Lung microvascular endothelial cell (primary cell): ENCODE data around the gene HYAL1. TPM values are rescaled to one million over a fixed set of nuclear protein-coding genes. Genes with fewer than 3 reads are reported as not detected.
"Not testable (repeated sequence)": the region's sequence is repeated elsewhere in the genome, so short reads cannot be mapped to it uniquely, and the experiment has no call there.

ENCODE experiments used
- DNase-seq, 2 donors: peaks; one replicate each; pipeline versions ENCODE4 v3.0.0 to v3.0.0-alpha.2; 2010; ENCODE audit warnings: low read depth in 2 of 2
- total RNA-seq: library from RNA; depleted of rRNA; stranded (reverse); fragments of >200 nt; gene quantifications from 2 replicates; pipeline ENCODE4 v1.2.1, GENCODE V29; 2014

The HYAL1 gene
- total RNA-seq, 1 donor from 2014 or later = 5.8 TPM

DNA sequence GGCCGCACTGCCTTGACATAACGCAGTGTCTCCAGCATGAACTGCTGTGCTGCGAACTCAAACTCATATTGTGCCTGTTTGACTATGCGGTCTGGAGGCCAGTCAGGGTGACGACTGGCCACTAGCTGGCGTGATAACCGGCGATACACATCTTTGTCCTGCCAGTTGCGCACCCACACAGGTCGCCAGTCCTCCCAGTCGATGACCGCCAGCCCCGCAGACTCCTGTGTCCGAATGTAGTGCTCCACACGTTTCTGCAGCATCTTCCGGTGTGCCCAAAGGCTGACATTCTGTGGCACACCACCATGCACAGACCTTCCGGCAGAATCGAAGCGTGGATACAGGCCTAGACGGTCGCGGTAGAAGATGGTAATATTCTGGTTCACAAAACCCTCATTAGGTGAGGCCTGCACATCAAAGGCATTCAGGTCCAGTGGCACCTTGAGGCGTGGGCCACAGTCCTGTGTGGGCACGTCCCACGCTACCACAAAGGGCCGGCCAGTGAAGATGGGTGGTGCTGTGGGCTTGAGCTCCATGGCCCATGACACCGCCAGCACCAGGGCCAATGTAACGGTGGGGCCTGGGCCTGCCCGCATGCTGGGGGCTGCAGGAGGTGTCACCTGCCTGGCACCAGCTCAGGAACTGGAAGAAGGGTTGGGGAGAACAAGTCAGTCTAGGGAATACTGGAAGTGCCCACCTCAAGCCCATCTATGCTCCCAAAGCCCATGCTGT, 16.7 kb upstream of the HYAL1 start:
- DNase-seq = peak; percentile 66 to 67

DNA sequence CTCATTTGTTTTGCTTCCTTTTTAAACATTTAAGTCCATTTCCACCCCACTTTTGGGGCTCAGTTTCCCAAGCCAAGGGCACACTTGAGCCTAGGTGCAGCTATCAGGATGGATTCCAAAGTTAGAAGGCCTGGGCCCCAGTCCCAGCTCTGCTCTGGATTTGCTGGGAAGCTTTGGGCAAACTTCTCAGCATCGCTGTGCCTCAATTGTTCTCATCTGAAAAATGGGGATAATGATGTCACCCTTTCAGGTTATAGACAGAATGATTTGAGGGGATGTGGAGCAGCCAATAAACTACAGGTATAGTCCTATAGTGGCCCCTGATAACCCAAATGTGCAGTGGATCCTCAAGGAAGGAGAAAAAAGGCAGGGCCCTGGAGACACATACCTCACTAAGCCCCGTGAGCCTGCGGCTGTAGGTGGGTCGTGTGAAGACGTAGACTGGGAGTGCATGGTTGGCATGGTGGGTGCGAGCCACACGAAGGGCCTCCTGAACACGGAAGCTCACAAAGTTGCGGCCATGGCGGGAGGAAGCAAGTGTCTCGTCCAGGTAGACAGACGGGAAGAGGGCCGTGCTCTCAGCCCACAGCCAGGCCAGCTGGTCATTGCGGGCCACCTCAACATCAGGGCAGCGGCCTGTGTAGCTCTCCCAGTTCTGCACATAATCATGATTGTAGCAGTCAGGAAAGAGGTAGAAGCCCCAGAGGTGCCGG, 16.0 kb upstream of the HYAL1 start:
- peak in 1 of 2 donors; percentile 21 for DNase-seq

DNA sequence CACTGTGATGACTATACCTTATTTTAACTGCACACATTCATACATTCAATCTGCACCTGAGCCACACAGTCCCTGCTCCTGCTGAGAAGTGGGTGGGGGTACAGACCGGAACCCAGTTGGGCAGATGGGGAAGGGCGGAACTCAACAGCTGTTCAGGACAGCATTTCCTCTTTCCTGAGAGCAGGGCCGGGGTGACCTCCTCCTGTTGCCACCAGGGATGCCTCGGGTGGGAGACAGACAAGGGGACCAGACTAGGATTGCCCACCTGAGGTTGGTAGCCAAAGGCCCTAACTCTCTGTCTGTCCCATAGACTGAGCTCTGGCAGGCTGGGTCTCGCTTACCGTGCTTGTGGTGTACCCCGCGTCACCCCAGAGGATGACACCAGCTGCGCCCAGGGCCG, 15.2 kb upstream of the HYAL1 start:
- DNase-seq = no peak

DNA sequence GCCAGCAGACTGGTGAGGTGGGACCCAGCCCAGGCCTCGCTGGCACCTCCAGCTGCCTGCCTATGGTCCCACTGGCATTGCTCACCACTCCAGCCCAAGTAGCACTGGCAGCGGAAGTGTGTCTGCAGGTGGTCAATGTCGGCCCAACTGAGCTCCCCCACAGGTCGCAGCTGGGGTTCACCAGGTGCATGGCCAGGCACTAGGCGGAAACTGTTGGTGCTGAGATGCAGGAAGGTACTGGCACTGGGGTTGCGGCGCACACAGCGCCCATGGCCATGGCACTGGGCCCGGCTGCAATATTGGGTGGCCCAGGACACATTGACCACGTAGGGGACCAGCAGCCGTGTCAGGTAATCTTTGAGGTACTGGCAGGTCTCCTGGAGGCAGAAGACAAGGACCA, 14.8 kb upstream of the HYAL1 start:
- DNase-seq = no peak

DNA sequence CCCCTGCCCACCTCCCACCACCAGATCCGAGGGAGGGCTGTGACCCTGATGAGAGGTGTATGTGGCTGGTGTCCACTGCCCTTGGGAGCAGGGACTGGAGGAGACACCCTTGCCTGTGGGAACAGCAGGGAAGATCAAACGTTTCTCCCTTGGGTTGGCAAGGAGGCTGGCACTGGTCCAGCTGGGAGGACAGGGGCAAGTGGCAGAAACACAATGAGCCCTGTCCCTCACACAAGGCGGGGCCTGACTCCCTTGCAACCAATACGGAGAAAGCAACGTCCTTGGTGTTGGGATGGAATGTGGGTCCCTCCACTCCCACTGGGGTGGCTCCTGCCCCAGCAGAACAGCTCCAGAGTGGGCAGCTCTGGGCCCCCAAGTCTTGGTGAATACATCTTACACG, 13.9 kb upstream of the HYAL1 start:
- no peak for DNase-seq

DNA sequence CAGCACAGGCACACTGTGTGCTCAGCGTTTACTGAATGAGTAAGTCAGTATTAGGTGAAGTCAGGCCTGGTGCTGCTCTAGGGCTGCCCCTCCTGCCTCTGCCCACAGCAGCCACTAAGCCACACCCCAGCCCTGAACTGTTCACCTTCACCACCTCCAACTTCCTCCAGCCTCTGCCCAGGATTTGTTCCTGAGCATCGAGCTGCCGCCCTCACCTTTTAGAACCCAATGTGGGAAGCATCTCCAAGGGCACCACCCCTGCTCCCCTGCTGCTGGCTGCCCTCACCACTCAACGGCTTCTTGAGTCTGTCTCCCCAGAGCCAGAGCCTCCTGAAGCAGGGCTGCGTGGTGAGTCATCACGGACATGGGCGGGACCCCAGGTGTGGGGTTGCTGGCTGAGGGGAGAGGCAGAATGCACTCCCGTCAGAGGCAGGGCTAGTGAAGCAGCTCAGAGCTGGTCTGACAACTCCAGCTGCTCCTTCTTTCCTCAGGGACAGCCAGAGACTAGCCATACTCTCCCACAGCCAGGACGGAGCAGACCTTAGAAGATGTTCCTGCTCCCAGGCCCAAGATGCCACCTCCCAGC, 13.4 kb upstream of the HYAL1 start:
- DNase-seq = peak in 1 of 2 donors; percentile 85

DNA sequence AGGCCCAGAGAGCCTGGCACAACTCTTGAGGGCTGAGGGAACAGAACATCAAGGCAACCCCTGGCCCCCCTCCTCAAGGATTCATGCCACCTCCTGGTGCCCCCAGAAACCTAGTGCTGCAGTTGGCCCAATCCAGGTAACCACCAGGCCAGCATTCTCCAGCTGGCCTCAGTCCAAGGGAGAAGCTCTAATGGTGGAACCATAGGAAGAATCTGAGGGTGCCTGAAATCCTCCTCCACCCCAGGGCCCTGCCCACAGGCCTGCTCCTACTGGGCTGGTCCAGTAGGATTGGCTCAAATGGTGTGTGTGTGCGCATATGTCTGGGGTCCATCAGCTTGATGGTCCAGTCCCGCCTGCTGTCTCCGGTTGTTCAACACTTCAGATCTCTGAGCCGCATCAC, 11.4 kb upstream of the HYAL1 start:
- DNase-seq = no peak

DNA sequence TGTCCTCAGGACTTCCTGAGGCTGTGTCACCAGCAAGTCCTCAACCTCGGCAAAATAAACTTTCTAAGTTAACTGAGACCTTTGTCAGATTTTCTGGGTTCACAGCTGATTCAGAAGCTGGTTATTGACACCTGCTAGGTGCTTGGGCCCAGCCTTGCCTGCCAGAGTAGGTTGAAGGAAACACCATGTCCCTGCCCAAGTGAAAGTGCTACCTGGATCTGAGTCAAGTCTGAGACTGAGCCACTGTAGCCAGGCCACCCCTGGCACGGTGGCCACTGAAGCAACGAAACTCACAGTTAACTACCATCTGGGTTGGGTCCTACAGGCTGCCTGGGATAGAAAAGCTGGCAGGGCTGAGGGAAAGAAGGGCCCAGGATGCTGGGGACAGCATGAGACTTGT, 11.0 kb upstream of the HYAL1 start:
- no peak for DNase-seq

DNA sequence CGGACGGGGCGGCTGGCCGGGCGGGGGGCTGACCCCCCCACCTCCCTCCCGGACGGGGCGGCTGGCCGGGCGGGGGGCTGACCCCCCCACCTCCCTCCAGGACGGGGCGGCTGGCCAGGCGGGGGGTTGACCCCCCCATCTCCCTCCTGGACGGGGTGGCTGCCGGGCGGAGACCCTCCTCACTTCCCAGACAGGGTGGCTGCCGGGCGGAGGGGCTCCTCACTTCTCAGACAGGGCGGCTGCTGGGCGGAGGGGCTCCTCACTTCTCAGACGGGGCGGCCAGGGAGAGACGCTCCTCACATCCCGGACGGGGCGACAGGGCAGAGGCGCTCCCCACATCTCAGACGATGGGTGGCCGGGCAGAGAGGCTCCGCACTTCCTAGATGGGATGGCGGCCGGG, 8.7 kb upstream of the HYAL1 start:
- DNase-seq = not testable (repeated sequence)

DNA sequence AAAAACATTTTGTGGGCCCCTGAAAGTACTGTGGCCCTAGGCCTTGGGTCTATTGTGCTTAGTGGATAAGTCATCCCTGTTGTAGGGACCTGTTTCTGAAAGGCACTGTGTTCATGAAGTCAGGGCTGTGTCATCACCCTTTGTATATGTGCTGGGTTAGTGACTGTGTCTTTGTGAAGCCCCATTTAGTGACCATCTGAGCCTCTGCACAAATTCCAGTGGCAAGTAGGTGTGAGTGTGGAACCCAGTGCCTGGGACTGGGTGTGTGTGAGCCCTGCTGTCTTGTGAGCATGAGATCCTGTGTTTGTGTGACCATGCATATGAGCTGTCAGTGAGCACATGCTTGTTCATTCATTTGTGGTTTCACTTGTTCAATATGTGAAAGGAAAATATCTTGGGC, 1.2 kb upstream of the HYAL1 start:
- no peak for DNase-seq

DNA sequence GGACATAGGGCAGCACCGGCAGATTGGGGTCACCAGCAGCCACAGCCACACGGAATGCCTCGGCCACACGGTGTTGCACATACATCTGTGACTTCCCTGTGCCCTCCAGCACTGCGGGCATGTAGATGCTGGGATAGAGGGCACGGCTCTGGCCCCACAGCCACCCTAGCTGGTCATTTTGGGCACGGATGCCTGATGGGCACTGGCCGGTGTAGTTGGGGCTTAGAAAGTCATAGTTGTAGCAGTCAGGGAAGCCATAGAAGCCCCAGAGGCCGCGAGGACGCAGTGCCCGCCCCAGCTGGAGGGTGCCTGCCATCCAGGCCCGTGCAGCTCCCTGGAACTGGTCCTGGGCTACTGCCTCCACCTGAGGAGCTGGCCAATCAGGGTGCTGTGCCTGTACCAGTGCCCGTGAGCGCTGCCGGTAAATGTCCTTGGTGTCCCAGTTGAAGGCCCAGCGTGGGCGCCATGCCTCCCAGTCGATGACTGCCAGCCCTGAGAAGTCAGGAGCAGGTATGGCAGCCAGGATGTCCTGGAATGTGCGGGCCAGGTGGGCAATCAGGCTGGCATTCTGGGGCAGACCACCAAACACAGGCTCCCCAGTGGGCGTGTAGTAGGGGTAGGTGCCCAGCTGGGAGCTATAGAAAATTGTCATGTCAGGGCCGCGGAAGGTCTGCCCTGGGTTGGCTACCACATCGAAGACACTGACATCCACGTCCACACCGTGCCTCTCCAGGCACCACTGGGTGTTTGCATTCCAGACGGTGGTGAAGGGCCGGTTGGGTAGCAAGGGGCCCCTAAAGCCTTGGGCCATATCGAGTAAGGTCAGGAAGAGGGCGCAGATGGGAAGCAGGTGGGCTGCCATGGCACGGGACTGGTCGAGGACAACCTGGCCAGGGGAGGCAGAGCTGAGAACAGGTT, 1.0 kb downstream of the HYAL1 start:
- no peak for DNase-seq

DNA sequence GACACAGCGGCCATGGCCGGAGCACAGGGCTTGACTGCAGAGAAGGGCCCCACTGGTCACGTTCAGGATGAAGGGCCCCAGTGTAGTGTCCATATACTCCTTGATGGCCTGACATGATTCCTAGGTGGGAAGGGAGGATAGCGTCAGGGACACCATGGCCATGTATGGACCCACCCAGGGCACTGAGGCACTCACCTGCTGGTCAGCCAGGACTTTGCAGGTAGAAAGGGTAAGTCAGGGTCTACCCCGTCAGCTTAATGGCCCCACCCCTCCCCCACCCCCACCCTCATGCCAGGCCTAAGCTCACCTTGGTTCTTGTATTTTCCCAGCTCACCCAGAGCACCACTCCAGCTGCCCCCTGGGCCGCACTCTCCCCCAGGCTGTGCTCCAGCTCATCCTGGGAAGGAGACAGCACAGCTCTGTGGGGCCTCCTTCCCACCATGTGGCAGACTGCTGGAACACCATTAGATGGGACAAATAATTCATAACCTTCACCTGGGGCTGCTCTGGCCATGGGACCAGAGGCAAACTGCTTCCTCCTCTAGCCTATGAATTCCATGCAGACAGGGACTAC, 2.6 kb downstream of the HYAL1 start:
- DNase-seq = no peak

DNA sequence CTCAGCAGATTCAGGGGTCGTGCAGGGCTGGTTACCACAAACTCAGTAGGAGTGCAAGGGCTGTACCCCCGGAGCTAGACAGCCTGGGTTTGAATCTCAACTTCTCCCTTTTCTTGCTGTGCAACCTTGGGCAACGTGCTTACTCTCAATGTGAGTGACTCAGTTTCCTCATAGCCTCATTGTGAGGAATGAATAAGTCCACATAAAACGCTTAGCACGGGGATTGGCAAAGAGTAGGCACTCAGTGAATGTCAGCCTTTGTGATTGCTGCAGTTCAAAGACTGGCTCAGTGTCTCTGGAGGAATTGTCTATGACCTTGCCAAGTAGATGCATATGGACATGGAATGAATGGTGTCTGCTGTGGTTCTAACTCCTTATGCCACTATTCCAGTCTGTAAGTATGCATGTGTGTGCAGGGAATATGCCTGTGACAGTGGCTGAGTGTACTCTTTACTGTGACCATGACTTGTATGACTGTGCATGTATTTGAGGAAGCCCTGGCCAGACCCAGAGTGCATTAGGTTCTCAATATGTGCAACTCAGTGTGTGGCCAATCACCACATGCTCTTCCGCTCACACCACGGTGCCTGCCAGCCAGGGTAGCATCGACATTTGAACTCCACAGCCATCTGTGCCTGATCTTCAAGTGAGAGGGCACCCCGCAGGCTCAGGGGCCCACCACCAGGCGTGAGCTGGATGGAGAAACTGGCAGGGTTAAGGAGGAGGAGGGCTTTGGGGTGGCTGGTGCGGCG, 3.3 kb downstream of the HYAL1 start:
- DNase-seq = peak; percentile 48 to 73

DNA sequence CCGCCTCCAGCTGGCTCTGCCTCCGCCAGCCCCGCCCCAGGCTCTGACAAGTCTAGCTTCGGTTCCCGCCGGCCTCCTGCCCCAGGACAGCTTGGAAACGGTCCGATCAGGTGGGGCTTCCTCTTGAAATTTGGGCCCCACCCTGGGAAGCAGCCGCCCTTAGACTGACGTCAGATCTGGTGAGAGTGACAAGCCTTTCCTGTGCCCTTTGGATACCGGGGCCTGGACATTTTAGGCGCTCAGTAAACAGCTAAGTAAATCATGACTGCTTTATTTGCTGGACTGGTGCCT, 3.8 kb downstream of the HYAL1 start:
- DNase-seq = no peak

DNA sequence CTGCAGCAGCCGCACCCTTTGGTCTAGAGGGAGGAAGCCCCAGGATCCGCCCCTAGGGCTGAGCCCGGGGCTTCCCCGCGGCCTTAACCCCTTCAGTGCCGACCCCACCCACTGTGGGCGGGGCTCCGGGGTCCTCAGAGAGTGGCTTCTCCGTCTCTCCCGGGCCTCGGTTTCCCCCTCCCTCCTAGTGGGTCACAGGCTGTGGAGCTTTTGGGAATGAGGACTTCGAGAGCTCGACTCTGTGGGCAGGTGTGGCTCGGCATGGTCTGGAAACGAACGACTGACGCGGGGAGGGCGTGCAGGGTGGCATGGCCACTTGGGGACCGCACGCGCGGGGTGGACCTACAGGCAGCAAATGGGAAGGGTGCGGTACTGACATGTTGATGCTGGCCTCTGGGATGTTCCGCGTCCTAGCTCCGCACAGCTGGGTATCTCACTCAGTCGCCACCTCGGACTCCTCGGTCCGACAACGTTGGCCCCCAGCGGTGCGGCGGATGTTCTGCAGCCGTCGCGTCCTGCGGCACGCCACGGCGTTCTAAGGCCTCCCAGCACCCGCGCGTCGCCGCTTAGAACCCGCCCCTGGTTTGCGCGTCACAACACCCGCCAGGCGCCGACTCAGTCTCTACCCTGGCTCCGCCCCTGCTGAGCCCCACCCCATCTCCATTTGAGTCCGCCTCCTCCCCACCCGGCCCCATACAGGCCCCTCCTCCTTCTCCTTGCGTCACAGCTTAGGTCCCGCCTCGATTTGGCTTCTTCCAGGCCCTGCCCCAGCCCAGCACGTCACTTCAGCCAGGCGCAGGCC, 4.3 kb downstream of the HYAL1 start, which contains the start of the genes HYAL3 and NAA80:
Gene HYAL3, minus strand, starts transcription at position 570 of the 802 bp plus-strand sequence. CDS start 3,803 bp downstream, outside the sequence.
Gene NAA80, minus strand, starts transcription at position 570 of the 802 bp plus-strand sequence. CDS start 1,942 bp downstream, outside the sequence.
- peak; percentile 100 for DNase-seq

DNA sequence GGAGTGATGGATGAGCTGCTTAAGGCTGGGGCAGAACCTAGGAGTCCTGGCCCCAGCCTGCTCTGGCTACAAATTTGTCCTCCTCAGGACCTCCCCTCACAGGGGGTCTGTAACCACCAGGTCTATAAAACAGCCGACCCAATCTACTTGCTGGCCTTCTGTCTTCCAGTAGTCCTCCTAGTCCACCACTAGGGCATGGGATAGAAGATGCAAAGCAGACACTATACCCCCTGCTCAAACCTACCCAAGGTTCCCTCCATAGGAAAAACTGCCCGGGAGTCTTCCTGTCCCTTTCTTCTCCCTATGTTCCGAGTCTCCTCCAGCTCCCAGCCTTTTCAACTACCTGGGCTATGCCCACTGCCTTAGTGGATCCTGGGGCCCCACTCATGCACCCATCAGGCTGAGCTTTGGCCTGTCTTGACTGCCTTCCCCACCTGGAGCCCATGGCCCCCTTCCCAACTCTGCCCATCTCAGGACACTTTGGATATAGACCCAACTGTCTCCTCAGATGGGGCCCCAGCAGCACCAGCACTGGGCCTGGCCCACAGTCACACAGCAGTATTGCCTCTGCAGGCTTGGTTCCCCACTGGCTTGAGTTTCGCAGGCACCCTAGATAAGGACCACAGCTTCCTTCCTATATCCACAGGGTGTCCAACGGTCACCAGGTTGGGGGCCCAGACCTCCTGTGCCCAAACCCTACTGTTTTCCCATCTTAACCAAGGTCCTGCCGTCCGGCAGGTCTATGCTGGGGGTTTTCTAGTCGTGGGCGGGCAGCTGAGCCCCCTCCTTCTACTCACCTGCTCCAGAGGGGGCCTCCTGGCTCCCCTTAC, 5.3 kb downstream of the HYAL1 start:
- no peak for DNase-seq

DNA sequence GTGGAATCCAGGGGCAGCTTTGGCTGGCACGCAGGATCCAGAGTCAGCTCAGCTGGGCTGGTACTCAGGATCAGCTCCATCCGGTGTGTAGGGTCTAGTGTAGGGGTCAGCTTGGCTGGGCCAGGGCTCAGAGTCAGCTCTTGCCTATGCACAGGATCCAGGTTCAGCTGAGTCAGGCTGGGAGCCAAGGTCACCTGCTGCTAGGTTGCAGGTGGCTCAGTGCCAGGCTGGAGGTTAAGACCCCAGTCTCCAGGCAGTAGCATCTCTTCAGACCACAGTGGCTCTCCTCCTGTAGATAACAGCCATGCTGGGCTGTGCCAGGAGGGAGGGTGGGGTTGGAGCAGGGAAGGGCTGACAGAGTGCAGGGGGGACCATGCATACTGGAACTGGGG, 6.0 kb downstream of the HYAL1 start:
- DNase-seq = no peak

DNA sequence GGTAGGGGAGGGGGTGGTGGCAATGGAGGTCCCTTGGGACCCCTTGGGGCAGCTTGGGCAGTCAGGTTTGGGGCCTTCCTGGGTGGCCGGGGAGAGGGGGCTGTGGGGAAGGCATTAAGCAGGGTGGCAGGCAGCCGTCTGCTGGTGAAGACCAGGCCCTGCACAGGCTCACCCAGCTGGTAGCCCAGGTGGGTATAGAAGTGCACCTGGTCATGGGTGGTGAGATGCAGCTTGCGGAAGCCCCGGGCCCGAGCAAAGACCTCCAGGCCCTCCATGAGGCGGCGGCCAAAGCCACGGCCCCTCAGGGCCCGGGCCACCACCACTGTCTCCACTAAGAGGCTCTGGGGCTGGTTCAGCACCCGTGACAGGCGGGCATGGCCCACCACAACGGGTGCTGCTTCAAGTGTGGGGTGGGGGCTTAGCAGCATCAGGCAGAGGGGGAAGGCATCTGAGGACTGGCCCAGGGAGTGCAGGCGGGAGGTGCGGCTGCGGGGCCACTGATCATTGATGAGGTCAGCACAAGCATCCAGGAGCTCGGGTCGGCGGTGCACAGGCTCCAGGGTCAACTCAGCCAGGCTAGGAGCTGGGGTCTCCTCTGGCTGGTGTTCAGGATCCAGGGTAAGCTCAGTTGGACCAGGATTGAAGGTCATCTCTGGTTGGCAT, 6.5 kb downstream of the HYAL1 start:
- no peak for DNase-seq
